HepG2 (cell line): Measurements from ENCODE around the gene MYRIP.

Source experiments
- NBN ChIP-seq: fragments of 450-650 bp; conservative IDR thresholded peaks from 2 replicates; pipeline ENCODE4 v1.6.1; 2017
- USF2 ChIP-seq, 2 experiments: sonication (generic) in 1 of 2; formaldehyde crosslinking in 1 of 2; IDR thresholded peaks; 2 replicates each; pipeline versions ENCODE4 v1.5.1 to v1.6.1; 2011 to 2020; ENCODE audit warnings: borderline replicate concordance in 1 of 2, low read depth in 1 of 2, low read length in 1 of 2, mild to moderate bottlenecking in 1 of 2, missing genetic modification reagents in 1 of 2, moderate library complexity in 1 of 2

- no peak for TF ChIP-seq USF2 (IDR thresholded peaks at IDR 0.05; ENCODE audit: low read depth, low read length)
- TF ChIP-seq USF2 (CRISPR knock-in tag; IDR thresholded peaks at IDR 0.05; ENCODE audit: borderline replicate concordance): no peak
- TF ChIP-seq NBN: no peak
Observed at GRCh38 chr3:40166997-40167396, 357.6 kb downstream of the MYRIP start.
